ENCODE measurements around the gene CNPY1. TPM values are rescaled to one million over a fixed set of nuclear protein-coding genes. Genes with fewer than 3 reads are reported as not detected.

Gene CNPY1
- total RNA-seq, 1 donor from 2014 or later, result not detected

- DNase-seq, result no peak
- Mint-ChIP-seq H3K4me1 (ENCODE audit: low read depth, unreplicated experiment) (peaks cover 8% of the 10 kb centered on the region), H3K4me3 (ENCODE audit: unreplicated experiment) (no peak overlapping the region)
These were observed 35.2 kb downstream of the CNPY1 start for GRCh38 chr7:155510975-155511701.

GRCh38 chr7:155509725-155510551 lies 36.4 kb downstream of the CNPY1 start:
- H3K36me3 Mint-ChIP-seq (ENCODE audit: unreplicated experiment), result no peaks in the 10 kb centered on the region
- peaks cover 8% of the 10 kb centered on the region for H3K4me1 Mint-ChIP-seq (ENCODE audit: low read depth, unreplicated experiment)
- peak overlapping the region; percentile 94 for H3K4me3 Mint-ChIP-seq (ENCODE audit: unreplicated experiment)
- peak; percentile 41 for TF ChIP-seq CTCF (IDR thresholded peaks at IDR 0.05; ENCODE audit: partially characterized antibody, unreplicated experiment)
- H3K9me3 Mint-ChIP-seq (ENCODE audit: unreplicated experiment), result peaks cover 20% of the 10 kb centered on the region
- peak overlapping the region; percentile 25 for H3K27ac Mint-ChIP-seq (ENCODE audit: unreplicated experiment)
- peaks cover 33% of the 10 kb centered on the region for H3K27me3 Mint-ChIP-seq (ENCODE audit: unreplicated experiment)
- peak; percentile 65 for DNase-seq

More at GRCh38 chr7:155510975-155511701, 35.2 kb downstream of the CNPY1 start:
- H3K27me3 Mint-ChIP-seq (ENCODE audit: unreplicated experiment), result peaks cover 31% of the 10 kb centered on the region
- H3K27ac Mint-ChIP-seq (ENCODE audit: unreplicated experiment), result no peak overlapping the region
- no peak for TF ChIP-seq CTCF (IDR thresholded peaks at IDR 0.05; ENCODE audit: partially characterized antibody, unreplicated experiment)
- no peaks in the 10 kb centered on the region for H3K36me3 Mint-ChIP-seq (ENCODE audit: unreplicated experiment)
- H3K9me3 Mint-ChIP-seq (ENCODE audit: unreplicated experiment), result peaks cover 20% of the 10 kb centered on the region

- no peak for DNase-seq
- H3K27ac Mint-ChIP-seq (ENCODE audit: unreplicated experiment), result no peak overlapping the region
- H3K9me3 Mint-ChIP-seq (ENCODE audit: unreplicated experiment), result peaks cover 18% of the 10 kb centered on the region
- TF ChIP-seq CTCF (IDR thresholded peaks at IDR 0.05; ENCODE audit: partially characterized antibody, unreplicated experiment), result no peak
- peak overlapping the region; percentile 79 for H3K4me3 Mint-ChIP-seq (ENCODE audit: unreplicated experiment)
- H3K4me1 Mint-ChIP-seq (ENCODE audit: low read depth, unreplicated experiment), result peaks cover 8% of the 10 kb centered on the region
- H3K36me3 Mint-ChIP-seq (ENCODE audit: unreplicated experiment), result no peaks in the 10 kb centered on the region
- peaks cover 36% of the 10 kb centered on the region for H3K27me3 Mint-ChIP-seq (ENCODE audit: unreplicated experiment)
These were observed 37.0 kb downstream of the CNPY1 start for GRCh38 chr7:155509359-155509724.

- Mint-ChIP-seq H3K4me1 (ENCODE audit: low read depth, unreplicated experiment) (peaks cover 8% of the 10 kb centered on the region), H3K4me3 (ENCODE audit: unreplicated experiment) (peak overlapping the region; percentile 79), H3K27me3 (ENCODE audit: unreplicated experiment) (peaks cover 38% of the 10 kb centered on the region), H3K9me3 (ENCODE audit: unreplicated experiment) (peaks cover 18% of the 10 kb centered on the region), H3K27ac (ENCODE audit: unreplicated experiment) (no peak overlapping the region), H3K36me3 (ENCODE audit: unreplicated experiment) (no peaks in the 10 kb centered on the region)
- no peak for TF ChIP-seq CTCF (IDR thresholded peaks at IDR 0.05; ENCODE audit: partially characterized antibody, unreplicated experiment)
- DNase-seq, result no peak
These were observed 37.7 kb downstream of the CNPY1 start for GRCh38 chr7:155508376-155509358.
